ENCODE data around the gene MAL. TPM values are rescaled to one million over a fixed set of nuclear protein-coding genes. Genes with fewer than 3 reads are reported as not detected.

MAL gene
- total and polyA plus RNA-seq, 3 donors from 2014 or later = 0.62 to 1.3 (median 0.79) TPM

DNA sequence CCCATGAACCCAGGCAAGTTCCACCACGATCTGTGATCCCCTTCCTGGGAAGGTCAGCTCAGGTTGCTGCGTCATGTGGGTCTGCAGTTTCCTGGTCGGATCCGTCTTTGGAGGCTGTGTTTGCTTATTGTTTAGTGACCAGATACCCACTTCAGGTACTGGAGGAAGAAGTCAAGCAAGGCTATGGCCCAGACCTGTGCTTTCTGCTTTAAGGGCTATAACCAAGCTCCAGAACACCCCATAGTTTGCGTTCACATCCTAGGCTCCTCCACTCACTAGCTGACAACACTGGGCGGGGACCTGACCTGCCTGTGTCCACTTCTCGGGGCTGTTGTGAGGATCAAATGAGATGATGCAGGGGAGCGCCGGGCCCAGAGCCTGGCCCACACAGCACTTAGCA lies 44.0 kb downstream of the MAL start:
- 68 to 82% methylated on average over 9 of the region's 9 CpGs for WGBS, 2 donors
- Histone ChIP-seq H3K4me1 (no peaks in the 10 kb centered on the region), H3K4me3 (no peak overlapping the region), H3K27ac (no peak overlapping the region), H3K36me3 (ENCODE audit: low read depth, missing control alignments) (no peaks in the 10 kb centered on the region), H3K9me3 (no peaks in the 10 kb centered on the region), H3K27me3 (no peaks in the 10 kb centered on the region)
- no peak for DNase-seq
- intact Hi-C loops (cut with DNase I; ENCODE audit: low total_unique reads) = no loop called here
- TF ChIP-seq, protein P1, sequence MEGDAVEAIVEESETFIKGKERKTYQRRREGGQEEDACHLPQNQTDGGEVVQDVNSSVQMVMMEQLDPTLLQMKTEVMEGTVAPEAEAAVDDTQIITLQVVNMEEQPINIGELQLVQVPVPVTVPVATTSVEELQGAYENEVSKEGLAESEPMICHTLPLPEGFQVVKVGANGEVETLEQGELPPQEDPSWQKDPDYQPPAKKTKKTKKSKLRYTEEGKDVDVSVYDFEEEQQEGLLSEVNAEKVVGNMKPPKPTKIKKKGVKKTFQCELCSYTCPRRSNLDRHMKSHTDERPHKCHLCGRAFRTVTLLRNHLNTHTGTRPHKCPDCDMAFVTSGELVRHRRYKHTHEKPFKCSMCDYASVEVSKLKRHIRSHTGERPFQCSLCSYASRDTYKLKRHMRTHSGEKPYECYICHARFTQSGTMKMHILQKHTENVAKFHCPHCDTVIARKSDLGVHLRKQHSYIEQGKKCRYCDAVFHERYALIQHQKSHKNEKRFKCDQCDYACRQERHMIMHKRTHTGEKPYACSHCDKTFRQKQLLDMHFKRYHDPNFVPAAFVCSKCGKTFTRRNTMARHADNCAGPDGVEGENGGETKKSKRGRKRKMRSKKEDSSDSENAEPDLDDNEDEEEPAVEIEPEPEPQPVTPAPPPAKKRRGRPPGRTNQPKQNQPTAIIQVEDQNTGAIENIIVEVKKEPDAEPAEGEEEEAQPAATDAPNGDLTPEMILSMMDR (IDR thresholded peaks at IDR 0.05) = no peak
- TF ChIP-seq POLR2A (IDR thresholded peaks at IDR 0.05) = no peak

DNA sequence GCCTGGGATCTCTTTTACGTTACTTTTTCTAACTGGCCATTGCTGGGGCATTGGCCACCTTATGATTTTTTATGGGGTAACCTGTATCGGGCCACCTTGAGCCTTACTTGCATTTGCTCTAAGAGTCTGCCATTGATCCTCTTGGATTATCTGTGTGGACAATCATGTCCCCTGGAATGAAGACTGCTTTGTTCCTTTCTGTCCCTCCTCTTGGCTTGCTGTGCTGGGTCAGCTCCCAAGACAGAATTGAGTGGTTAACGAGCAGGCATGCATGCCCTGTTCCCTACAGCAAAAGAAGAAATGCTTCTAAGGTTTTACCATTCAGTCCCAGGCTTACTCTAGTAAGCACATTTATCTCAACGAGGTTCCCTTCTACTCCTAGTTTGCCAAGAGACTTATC lies 46.3 kb downstream of the MAL start:
- no peaks in the 10 kb centered on the region for H3K4me1 ChIP-seq
- intact Hi-C loops (cut with DNase I; ENCODE audit: low total_unique reads) = no loop called here
- no peaks in the 10 kb centered on the region for H3K36me3 ChIP-seq (ENCODE audit: low read depth, missing control alignments)
- no peak overlapping the region for H3K4me3 ChIP-seq
- H3K27me3 ChIP-seq = no peaks in the 10 kb centered on the region
- 83 to 93% methylated on average over 4 of the region's 4 CpGs for WGBS, 2 donors
- H3K9me3 ChIP-seq = no peaks in the 10 kb centered on the region
- DNase-seq = no peak
- H3K27ac ChIP-seq = no peak overlapping the region
- TF ChIP-seq, protein P1 (IDR thresholded peaks at IDR 0.05) = no peak
- no peak for TF ChIP-seq POLR2A (IDR thresholded peaks at IDR 0.05)

DNA sequence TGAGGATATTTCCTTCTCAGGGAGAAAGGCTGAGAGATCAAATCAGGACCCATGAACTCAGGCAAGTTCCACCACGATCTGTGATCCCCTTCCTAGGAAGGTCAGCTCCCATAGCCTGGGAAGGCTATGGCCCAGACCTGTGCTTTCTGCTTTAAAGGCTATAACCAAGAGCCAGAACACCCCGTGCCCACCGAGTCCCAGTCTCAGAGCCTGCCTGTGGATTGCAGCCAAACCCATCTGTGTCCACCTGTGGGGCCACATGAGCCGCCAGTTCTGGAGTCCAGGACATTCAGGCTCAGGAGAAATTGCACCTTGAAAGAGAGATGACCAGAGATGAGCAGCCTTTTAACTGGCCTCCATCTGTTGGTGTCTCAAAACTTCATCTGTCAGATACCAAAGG lies 46.9 kb downstream of the MAL start:
- Histone ChIP-seq H3K27ac (no peak overlapping the region), H3K4me1 (no peaks in the 10 kb centered on the region), H3K4me3 (no peak overlapping the region), H3K36me3 (ENCODE audit: low read depth, missing control alignments) (no peaks in the 10 kb centered on the region), H3K27me3 (no peaks in the 10 kb centered on the region), H3K9me3 (no peaks in the 10 kb centered on the region)
- WGBS, 2 donors = 75 to 77% methylated on average over 1 to 4 of the region's 4 CpGs
- intact Hi-C loops (cut with DNase I; ENCODE audit: low total_unique reads) = no loop called here
- no peak for DNase-seq
- no peak for TF ChIP-seq POLR2A (IDR thresholded peaks at IDR 0.05)
- TF ChIP-seq, protein P1 (IDR thresholded peaks at IDR 0.05) = no peak

DNA sequence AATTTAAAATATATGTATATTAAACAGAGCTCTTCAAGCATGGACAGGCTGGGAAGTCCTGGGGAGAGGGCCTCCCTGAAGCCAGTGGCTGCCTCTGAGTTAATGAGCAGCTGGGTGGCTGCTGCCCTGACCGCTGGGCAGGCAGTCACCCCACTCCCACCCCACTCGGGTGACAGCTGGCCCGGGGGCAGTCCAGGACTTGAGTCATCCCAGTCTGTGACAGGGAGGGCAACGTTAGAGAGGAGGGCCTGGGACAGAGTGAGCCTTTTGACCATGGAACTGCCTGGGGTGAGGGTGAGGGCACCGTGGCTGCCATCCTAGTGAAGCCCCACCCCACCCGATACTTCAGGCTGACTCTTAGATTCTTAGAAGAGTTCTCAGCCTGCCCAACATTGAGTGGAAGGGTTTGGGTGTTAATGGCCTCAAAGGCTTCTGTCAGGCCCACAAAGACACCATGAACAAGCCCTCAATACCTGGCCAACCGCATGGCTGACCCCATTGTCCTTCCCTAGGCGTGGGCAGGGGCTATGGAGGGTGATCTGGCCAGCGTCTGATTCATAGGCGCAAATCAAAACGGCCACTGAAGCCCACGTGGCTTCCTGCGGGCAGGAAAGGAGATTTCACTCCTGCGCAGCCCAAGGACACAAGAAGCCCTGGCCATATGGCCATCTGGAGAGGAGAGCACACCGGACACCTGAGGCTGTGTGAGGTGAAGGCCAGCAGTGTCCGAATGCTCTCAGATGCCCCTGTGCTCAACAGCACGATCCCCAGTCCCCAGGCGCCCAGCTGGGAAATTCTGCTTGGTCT lies 48.6 kb downstream of the MAL start:
- H3K36me3 ChIP-seq (ENCODE audit: low read depth, missing control alignments) = no peaks in the 10 kb centered on the region
- intact Hi-C loops (cut with DNase I; ENCODE audit: low total_unique reads) = no loop called here
- no peaks in the 10 kb centered on the region for H3K4me1 ChIP-seq
- no peaks in the 10 kb centered on the region for H3K9me3 ChIP-seq
- 59 to 75% methylated on average over 7 to 18 of the region's 18 CpGs for WGBS, 2 donors
- no peak for TF ChIP-seq POLR2A (IDR thresholded peaks at IDR 0.05)
- TF ChIP-seq, protein P1 (IDR thresholded peaks at IDR 0.05) = no peak
- H3K27me3 ChIP-seq = no peaks in the 10 kb centered on the region
- H3K4me3 ChIP-seq = no peak overlapping the region
- no peak overlapping the region for H3K27ac ChIP-seq
- no peak for DNase-seq

Measured in testis (tissue), 3 donors.